ENCODE data around the gene BET1L.

Gene BET1L

GRCh38 chr11:208917-209260, 1.7 kb upstream of the BET1L start:
- H3K27ac ChIP-seq (ENCODE audit: low read depth, low read length), result no peak overlapping the region
- H3K4me1 ChIP-seq (ENCODE audit: control insufficient read depth, insufficient read depth, low read length), result peaks cover 16% of the 10 kb centered on the region
- no peaks in the 10 kb centered on the region for H3K27me3 ChIP-seq (ENCODE audit: control insufficient read depth, insufficient read depth, low read length)
- peak overlapping the region; percentile 91 for H3K9ac ChIP-seq (ENCODE audit: low read length)
- no peaks in the 10 kb centered on the region for H3K9me3 ChIP-seq (ENCODE audit: control insufficient read depth, insufficient read depth, low read depth, low read length)
- H3K36me3 ChIP-seq (ENCODE audit: control insufficient read depth, insufficient read depth, low read length), result peaks cover 64% of the 10 kb centered on the region
- H3K4me3 ChIP-seq (ENCODE audit: low read depth, low read length), result peak overlapping the region; percentile 92

GRCh38 chr11:208181-208916, 1.1 kb upstream of the BET1L start:
- H3K36me3 ChIP-seq (ENCODE audit: control insufficient read depth, insufficient read depth, low read length), result peaks cover 64% of the 10 kb centered on the region
- peaks cover 16% of the 10 kb centered on the region for H3K4me1 ChIP-seq (ENCODE audit: control insufficient read depth, insufficient read depth, low read length)

GRCh38 chr11:207863-208180, 623 bp upstream of the BET1L start:
- H3K27me3 ChIP-seq (ENCODE audit: control insufficient read depth, insufficient read depth, low read length), result no peaks in the 10 kb centered on the region
- no peaks in the 10 kb centered on the region for H3K9me3 ChIP-seq (ENCODE audit: control insufficient read depth, insufficient read depth, low read depth, low read length)
- H3K9ac ChIP-seq (ENCODE audit: low read length), result peak overlapping the region; percentile 91
- H3K4me1 ChIP-seq (ENCODE audit: control insufficient read depth, insufficient read depth, low read length), result peaks cover 16% of the 10 kb centered on the region
- H3K27ac ChIP-seq (ENCODE audit: low read depth, low read length), result peak overlapping the region; percentile 60
- H3K36me3 ChIP-seq (ENCODE audit: control insufficient read depth, insufficient read depth, low read length), result peaks cover 59% of the 10 kb centered on the region
- H3K4me3 ChIP-seq (ENCODE audit: low read depth, low read length), result peak overlapping the region; percentile 92

More at GRCh38 chr11:208181-208916, 1.1 kb upstream of the BET1L start:
- H3K4me3 ChIP-seq (ENCODE audit: low read depth, low read length), result peak overlapping the region; percentile 92
- H3K9ac ChIP-seq (ENCODE audit: low read length), result peak overlapping the region; percentile 91
- no peaks in the 10 kb centered on the region for H3K9me3 ChIP-seq (ENCODE audit: control insufficient read depth, insufficient read depth, low read depth, low read length)
- peak overlapping the region; percentile 60 for H3K27ac ChIP-seq (ENCODE audit: low read depth, low read length)
- H3K27me3 ChIP-seq (ENCODE audit: control insufficient read depth, insufficient read depth, low read length), result no peaks in the 10 kb centered on the region

- peaks cover 16% of the 10 kb centered on the region for H3K4me1 ChIP-seq (ENCODE audit: control insufficient read depth, insufficient read depth, low read length)
- peak overlapping the region; percentile 72; the same call in 1 of the 2 replicates for H3K27ac ChIP-seq (ENCODE audit: low read depth, low read length)
- peak overlapping the region; percentile 92 for H3K9ac ChIP-seq (ENCODE audit: low read length)
- peak overlapping the region; percentile 92 for H3K4me3 ChIP-seq (ENCODE audit: low read depth, low read length)
- H3K36me3 ChIP-seq (ENCODE audit: control insufficient read depth, insufficient read depth, low read length), result peaks cover 49% of the 10 kb centered on the region
- no peaks in the 10 kb centered on the region for H3K9me3 ChIP-seq (ENCODE audit: control insufficient read depth, insufficient read depth, low read depth, low read length)
- H3K27me3 ChIP-seq (ENCODE audit: control insufficient read depth, insufficient read depth, low read length), result no peaks in the 10 kb centered on the region
These were observed 532 bp downstream of the BET1L start for GRCh38 chr11:206526-207207.

- Histone ChIP-seq H3K4me1 (ENCODE audit: control insufficient read depth, insufficient read depth, low read length) (peaks cover 16% of the 10 kb centered on the region), H3K9me3 (ENCODE audit: control insufficient read depth, insufficient read depth, low read depth, low read length) (no peaks in the 10 kb centered on the region), H3K36me3 (ENCODE audit: control insufficient read depth, insufficient read depth, low read length) (peaks cover 47% of the 10 kb centered on the region), H3K27me3 (ENCODE audit: control insufficient read depth, insufficient read depth, low read length) (no peaks in the 10 kb centered on the region), H3K4me3 (ENCODE audit: low read depth, low read length) (peak overlapping the region; percentile 92), H3K9ac (ENCODE audit: low read length) (peak overlapping the region; percentile 92), H3K27ac (ENCODE audit: low read depth, low read length) (no peak overlapping the region)
These were observed 1.2 kb downstream of the BET1L start for GRCh38 chr11:206002-206384.

GRCh38 chr11:205221-206001, 1.8 kb downstream of the BET1L start:
- H3K4me3 ChIP-seq (ENCODE audit: low read depth, low read length), result no peak overlapping the region
- H3K36me3 ChIP-seq (ENCODE audit: control insufficient read depth, insufficient read depth, low read length), result peaks cover 45% of the 10 kb centered on the region
- no peaks in the 10 kb centered on the region for H3K27me3 ChIP-seq (ENCODE audit: control insufficient read depth, insufficient read depth, low read length)
- H3K9ac ChIP-seq (ENCODE audit: low read length), result no peak overlapping the region
- no peak overlapping the region for H3K27ac ChIP-seq (ENCODE audit: low read depth, low read length)
- no peaks in the 10 kb centered on the region for H3K9me3 ChIP-seq (ENCODE audit: control insufficient read depth, insufficient read depth, low read depth, low read length)
- H3K4me1 ChIP-seq (ENCODE audit: control insufficient read depth, insufficient read depth, low read length), result peaks cover 16% of the 10 kb centered on the region

GRCh38 chr11:204587-205109, 2.6 kb downstream of the BET1L start:
- H3K4me1 ChIP-seq (ENCODE audit: control insufficient read depth, insufficient read depth, low read length), result peaks cover 11% of the 10 kb centered on the region
- peaks cover 37% of the 10 kb centered on the region for H3K36me3 ChIP-seq (ENCODE audit: control insufficient read depth, insufficient read depth, low read length)
- no peak overlapping the region for H3K27ac ChIP-seq (ENCODE audit: low read depth, low read length)
- H3K27me3 ChIP-seq (ENCODE audit: control insufficient read depth, insufficient read depth, low read length), result no peaks in the 10 kb centered on the region
- no peak overlapping the region for H3K9ac ChIP-seq (ENCODE audit: low read length)
- no peak overlapping the region for H3K4me3 ChIP-seq (ENCODE audit: low read depth, low read length)
- H3K9me3 ChIP-seq (ENCODE audit: control insufficient read depth, insufficient read depth, low read depth, low read length), result no peaks in the 10 kb centered on the region

- Histone ChIP-seq H3K9ac (ENCODE audit: low read length) (no peak overlapping the region), H3K27me3 (ENCODE audit: control insufficient read depth, insufficient read depth, low read length) (no peaks in the 10 kb centered on the region), H3K9me3 (ENCODE audit: control insufficient read depth, insufficient read depth, low read depth, low read length) (no peaks in the 10 kb centered on the region), H3K27ac (ENCODE audit: low read depth, low read length) (no peak overlapping the region), H3K4me3 (ENCODE audit: low read depth, low read length) (no peak overlapping the region), H3K4me1 (ENCODE audit: control insufficient read depth, insufficient read depth, low read length) (peaks cover 6% of the 10 kb centered on the region), H3K36me3 (ENCODE audit: control insufficient read depth, insufficient read depth, low read length) (peaks cover 34% of the 10 kb centered on the region)
These were observed 3.1 kb downstream of the BET1L start for GRCh38 chr11:203945-204586.

GRCh38 chr11:203056-203944, 3.9 kb downstream of the BET1L start:
- Histone ChIP-seq H3K4me1 (ENCODE audit: control insufficient read depth, insufficient read depth, low read length) (peaks cover 6% of the 10 kb centered on the region), H3K4me3 (ENCODE audit: low read depth, low read length) (no peak overlapping the region), H3K9ac (ENCODE audit: low read length) (no peak overlapping the region), H3K27ac (ENCODE audit: low read depth, low read length) (no peak overlapping the region), H3K27me3 (ENCODE audit: control insufficient read depth, insufficient read depth, low read length) (no peaks in the 10 kb centered on the region), H3K9me3 (ENCODE audit: control insufficient read depth, insufficient read depth, low read depth, low read length) (no peaks in the 10 kb centered on the region), H3K36me3 (ENCODE audit: control insufficient read depth, insufficient read depth, low read length) (peaks cover 34% of the 10 kb centered on the region)

- Histone ChIP-seq H3K4me1 (ENCODE audit: control insufficient read depth, insufficient read depth, low read length) (peaks cover 6% of the 10 kb centered on the region), H3K27ac (ENCODE audit: low read depth, low read length) (no peak overlapping the region), H3K36me3 (ENCODE audit: control insufficient read depth, insufficient read depth, low read length) (peaks cover 34% of the 10 kb centered on the region), H3K9ac (ENCODE audit: low read length) (no peak overlapping the region), H3K9me3 (ENCODE audit: control insufficient read depth, insufficient read depth, low read depth, low read length) (no peaks in the 10 kb centered on the region), H3K4me3 (ENCODE audit: low read depth, low read length) (no peak overlapping the region), H3K27me3 (ENCODE audit: control insufficient read depth, insufficient read depth, low read length) (no peaks in the 10 kb centered on the region)
These were observed 4.7 kb downstream of the BET1L start for GRCh38 chr11:202490-202889.

Measured in HUES6 (cell line).